ENCODE results near the gene PKD1. TPM values are rescaled to one million over a fixed set of nuclear protein-coding genes. Genes with fewer than 3 reads are reported as not detected.

The PKD1 gene
- total and polyA plus RNA-seq, 7 experiments from 2014 or later: 4.9 to 153 (median 97.6) TPM

- intact Hi-C loops (cut with micrococcal nuclease): loop anchor here (1.0 to 5.0 kb wide), 11 partner anchors 24 to 220 kb away; partner anchors contain the start of genes ZNF598 (in 2 of the 2), E4F1 (in 1 of the 2), FAHD1 (in 1 of the 2) and HAGH (in 1 of the 2)
- ChIA-PET POLR2A (interaction anchor here (0.7 to 3.4 kb wide), 5 partner anchors 13 to 108 kb away, joined by 3 to 25 read pairs (median 4); partner anchors contain the start of genes NHERF2, RPS2 and TRAF7), CTCF (interaction anchor here (0.7 to 1.6 kb wide), 6 partner anchors 7 to 1240 kb away, joined by 3 to 6 read pairs (median 3); partner anchors contain the start of gene HAGH)
- Histone ChIP-seq H3K9me3 (ENCODE audit: control insufficient read depth in 2 of 3, low read length in 3 of 3) (no peaks in the 10 kb centered on the region), H3K27ac (ENCODE audit: low read depth, low read length) (peak overlapping the region; percentile 82), H3K27me3 (ENCODE audit: control insufficient read depth in 2 of 2, insufficient read depth in 2 of 2, low read length in 2 of 2) (no peaks in the 10 kb centered on the region), H3K4me1 (ENCODE audit: control insufficient read depth in 2 of 2, insufficient read depth in 2 of 2, low read length in 2 of 2) (peaks cover 6 to 12% of the 10 kb centered on the region in 2 donors), H3K36me3 (ENCODE audit: control insufficient read depth in 2 of 3, insufficient read depth in 3 of 3, low read length in 3 of 3) (peaks cover 0 to 22% (median 3%) of the 10 kb centered on the region in 3 experiments), H3K4me3 (ENCODE audit: low read length) (peak overlapping the region; percentile 72)
- ATAC-seq (no peak), DNase-seq (no peak)
- peak overlapping the region; percentile 82 to 97 (median 93) for H3K4me3 Mint-ChIP-seq
- no peaks in the 10 kb centered on the region for H3K27me3 Mint-ChIP-seq
- H3K4me1 Mint-ChIP-seq: peaks cover 14 to 23% (median 19%) of the 10 kb centered on the region in 7 donors
- H3K9me3 Mint-ChIP-seq: no peaks in the 10 kb centered on the region
- peaks cover 0 to 5% (median 0%) of the 10 kb centered on the region in 5 donors for H3K36me3 Mint-ChIP-seq
- H3K27ac Mint-ChIP-seq: peak overlapping the region in 5 of 9 donors; percentile 12 to 80 (median 57)
Measured at GRCh38 chr16:2046893-2047329, 88.8 kb downstream of the PKD1 start.

GRCh38 chr16:2045965-2046892 is 89.5 kb downstream of the PKD1 start:
- Mint-ChIP-seq H3K27ac (no peak overlapping the region), H3K4me1 (peaks cover 14 to 21% (median 17%) of the 10 kb centered on the region in 7 donors), H3K4me3 (peak overlapping the region; percentile 82 to 97 (median 93)), H3K27me3 (no peaks in the 10 kb centered on the region), H3K9me3 (no peaks in the 10 kb centered on the region), H3K36me3 (peaks cover 0 to 1% (median 0%) of the 10 kb centered on the region in 5 donors)
- DNase-seq: no peak
- no peaks in the 10 kb centered on the region for H3K27me3 ChIP-seq (ENCODE audit: control insufficient read depth in 2 of 2, insufficient read depth in 2 of 2, low read length in 2 of 2)
- intact Hi-C loops (cut with micrococcal nuclease): loop anchor here (2.0 to 5.0 kb wide), 4 partner anchors 39 to 221 kb away; partner anchors contain the start of genes FAHD1 (in 1 of the 2), HAGH (in 1 of the 2), RAB26 (in 1 of the 2) and RNPS1 (in 1 of the 2)
- H3K4me1 ChIP-seq (ENCODE audit: control insufficient read depth in 2 of 2, insufficient read depth in 2 of 2, low read length in 2 of 2): peaks cover 6 to 12% of the 10 kb centered on the region in 2 donors
- no peak for ATAC-seq
- H3K4me3 ChIP-seq (ENCODE audit: low read length): no peak overlapping the region
- H3K36me3 ChIP-seq (ENCODE audit: control insufficient read depth in 2 of 3, insufficient read depth in 3 of 3, low read length in 3 of 3): peaks cover 0 to 16% (median 3%) of the 10 kb centered on the region in 3 experiments
- ChIA-PET POLR2A (interaction anchor here (0.7 to 3.4 kb wide), 4 partner anchors 14 to 109 kb away, joined by 3 to 25 read pairs (median 4); partner anchors contain the start of genes RPS2 and TRAF7), CTCF (interaction anchor here (0.8 to 1.6 kb wide), 3 partner anchors 19 to 1239 kb away, joined by 3 read pairs; partner anchors contain the start of gene HAGH)
- H3K27ac ChIP-seq (ENCODE audit: low read depth, low read length): no peak overlapping the region
- H3K9me3 ChIP-seq (ENCODE audit: control insufficient read depth in 2 of 3, low read length in 3 of 3): no peaks in the 10 kb centered on the region

DNA sequence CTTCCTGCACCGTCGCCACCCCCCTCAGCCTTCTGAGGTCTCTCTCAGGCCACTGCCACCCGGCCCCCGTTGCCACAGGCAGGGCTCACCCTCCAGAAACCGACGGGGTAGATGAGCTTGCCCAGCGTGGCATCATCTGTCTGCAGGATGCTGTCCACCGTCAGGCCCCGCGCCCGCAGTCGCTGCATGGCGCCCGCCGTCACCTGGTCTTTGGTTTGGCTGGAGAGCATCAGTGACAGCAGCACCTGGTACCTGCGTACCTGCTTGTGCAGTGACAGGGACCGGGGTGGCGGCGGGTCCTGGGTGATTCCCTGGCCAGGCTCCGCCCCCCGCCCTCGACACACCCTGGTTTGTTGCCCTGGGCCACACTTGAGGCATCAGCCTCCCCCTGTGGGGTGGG is 91.2 kb downstream of the PKD1 start:
- Mint-ChIP-seq H3K36me3 (no peaks in the 10 kb centered on the region), H3K9me3 (no peaks in the 10 kb centered on the region), H3K27ac (no peak overlapping the region), H3K4me1 (peaks cover 14 to 21% (median 17%) of the 10 kb centered on the region in 7 donors), H3K27me3 (no peaks in the 10 kb centered on the region), H3K4me3 (no peak overlapping the region)
- no peaks in the 10 kb centered on the region for H3K9me3 ChIP-seq (ENCODE audit: control insufficient read depth in 2 of 3, low read length in 3 of 3)
- H3K4me3 ChIP-seq (ENCODE audit: low read length): no peak overlapping the region
- ATAC-seq: no peak
- DNase-seq: no peak
- peaks cover 6 to 12% of the 10 kb centered on the region in 2 donors for H3K4me1 ChIP-seq (ENCODE audit: control insufficient read depth in 2 of 2, insufficient read depth in 2 of 2, low read length in 2 of 2)
- H3K36me3 ChIP-seq (ENCODE audit: control insufficient read depth in 2 of 3, insufficient read depth in 3 of 3, low read length in 3 of 3): peaks cover 0 to 8% (median 0%) of the 10 kb centered on the region in 3 experiments
- CTCF ChIA-PET: no interaction called here
- intact Hi-C loops (cut with micrococcal nuclease): no loop called here
- no peaks in the 10 kb centered on the region for H3K27me3 ChIP-seq (ENCODE audit: control insufficient read depth in 2 of 2, insufficient read depth in 2 of 2, low read length in 2 of 2)
- no peak overlapping the region for H3K27ac ChIP-seq (ENCODE audit: low read depth, low read length)
- POLR2A ChIA-PET: no interaction called here

DNA sequence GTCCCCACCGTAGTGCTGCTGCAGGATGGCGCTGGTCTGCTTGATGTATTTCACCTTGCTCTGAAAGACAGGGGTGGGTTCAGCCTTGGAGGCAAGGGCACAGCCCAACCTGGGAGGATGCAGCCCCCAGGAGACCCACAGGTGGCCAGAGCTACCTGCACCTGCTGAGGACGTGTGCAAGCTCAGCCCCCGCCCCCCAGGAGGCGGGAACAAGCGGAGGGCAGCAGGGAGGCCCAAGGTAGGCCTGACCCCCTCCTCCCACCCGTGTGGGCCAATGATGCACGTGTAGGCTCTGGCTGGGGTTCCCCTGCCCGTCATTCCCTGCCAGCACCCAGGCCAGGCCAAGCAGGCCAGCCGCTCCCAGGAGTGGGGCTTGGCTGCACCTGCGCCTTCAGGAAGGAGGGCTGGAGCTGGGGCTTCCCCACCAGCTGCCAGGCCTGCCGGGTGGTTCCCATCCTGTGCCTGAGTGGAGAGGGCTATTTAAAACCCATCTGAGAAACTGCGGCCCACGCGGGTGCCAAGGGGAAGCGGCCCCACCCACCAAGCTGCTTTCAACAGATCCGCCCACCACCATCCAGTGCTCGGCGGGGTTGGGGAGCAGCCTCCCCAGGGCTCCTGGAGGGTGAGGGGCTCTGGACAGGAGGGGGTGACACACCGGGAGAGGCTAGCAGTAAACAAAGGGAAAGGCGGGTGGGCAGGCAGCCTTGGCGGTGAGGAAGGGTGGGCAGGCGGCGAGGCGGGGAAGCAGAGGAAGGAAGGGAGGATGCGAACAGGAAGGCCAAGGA is 91.8 kb downstream of the PKD1 start:
- H3K9me3 ChIP-seq (ENCODE audit: control insufficient read depth in 2 of 3, low read length in 3 of 3): no peaks in the 10 kb centered on the region
- H3K9me3 Mint-ChIP-seq: no peaks in the 10 kb centered on the region
- H3K4me3 ChIP-seq (ENCODE audit: low read length): no peak overlapping the region
- H3K27me3 Mint-ChIP-seq: no peaks in the 10 kb centered on the region
- no peak for DNase-seq
- no peaks in the 10 kb centered on the region for H3K27me3 ChIP-seq (ENCODE audit: control insufficient read depth in 2 of 2, insufficient read depth in 2 of 2, low read length in 2 of 2)
- no peak overlapping the region for H3K27ac Mint-ChIP-seq
- no peak overlapping the region for H3K27ac ChIP-seq (ENCODE audit: low read depth, low read length)
- peaks cover 13 to 20% (median 15%) of the 10 kb centered on the region in 7 donors for H3K4me1 Mint-ChIP-seq
- no peak for ATAC-seq
- no peaks in the 10 kb centered on the region for H3K36me3 Mint-ChIP-seq
- no peak overlapping the region for H3K4me3 Mint-ChIP-seq
- intact Hi-C loops (cut with micrococcal nuclease): no loop called here
- H3K4me1 ChIP-seq (ENCODE audit: control insufficient read depth in 2 of 2, insufficient read depth in 2 of 2, low read length in 2 of 2): peaks cover 6 to 12% of the 10 kb centered on the region in 2 donors
- POLR2A ChIA-PET: interaction anchor here (0.6 kb wide), 1 partner anchor 559 kb away, joined by 3 read pairs; no protein-coding TSS in a partner anchor
- peaks cover 0 to 8% (median 0%) of the 10 kb centered on the region in 3 experiments for H3K36me3 ChIP-seq (ENCODE audit: control insufficient read depth in 2 of 3, insufficient read depth in 3 of 3, low read length in 3 of 3)
- CTCF ChIA-PET: no interaction called here

DNA sequence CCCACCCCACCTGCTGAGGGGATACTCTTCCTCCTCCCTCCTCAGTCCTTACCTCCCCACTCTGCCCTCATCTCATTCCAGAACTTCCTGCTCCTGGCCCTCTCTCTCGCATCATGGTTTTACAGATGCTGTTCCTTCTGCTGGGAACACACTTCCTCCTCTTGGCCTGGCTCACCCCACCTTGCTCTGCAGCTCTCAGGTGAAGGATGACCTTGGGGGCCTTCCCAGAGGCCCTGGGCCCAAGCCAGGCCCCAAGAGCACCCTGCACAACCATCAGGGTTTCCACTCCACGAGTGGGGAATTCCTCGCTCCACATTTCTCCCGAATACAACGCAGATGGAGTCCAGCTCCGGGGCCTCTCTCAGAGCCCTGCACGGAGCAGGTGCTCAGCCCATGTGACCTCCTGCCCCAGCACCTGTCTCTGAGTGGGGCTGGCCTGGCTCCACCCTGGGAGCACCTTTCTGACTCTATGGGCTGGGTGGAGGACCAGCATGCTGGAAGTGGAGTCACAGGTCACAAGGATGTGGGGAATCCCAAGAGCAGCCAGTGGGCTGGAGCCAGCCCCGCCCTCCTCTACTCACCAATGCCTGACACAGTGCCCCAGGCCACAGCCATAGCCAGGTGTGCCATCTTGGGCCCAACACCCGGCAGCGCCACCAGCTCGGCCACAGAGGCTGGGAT is 92.6 kb downstream of the PKD1 start:
- H3K27ac Mint-ChIP-seq: no peak overlapping the region
- CTCF ChIA-PET: no interaction called here
- intact Hi-C loops (cut with micrococcal nuclease): no loop called here

More for the DNA sequence above, 92.6 kb downstream of the PKD1 start:
- Mint-ChIP-seq H3K4me3 (no peak overlapping the region), H3K36me3 (no peaks in the 10 kb centered on the region), H3K9me3 (no peaks in the 10 kb centered on the region), H3K4me1 (peaks cover 6 to 12% (median 8%) of the 10 kb centered on the region in 7 donors), H3K27me3 (no peaks in the 10 kb centered on the region)
- Histone ChIP-seq H3K9me3 (ENCODE audit: control insufficient read depth in 2 of 3, low read length in 3 of 3) (no peaks in the 10 kb centered on the region), H3K27ac (ENCODE audit: low read depth, low read length) (no peak overlapping the region), H3K36me3 (ENCODE audit: control insufficient read depth in 2 of 3, insufficient read depth in 3 of 3, low read length in 3 of 3) (peaks cover 0 to 8% (median 0%) of the 10 kb centered on the region in 3 experiments), H3K27me3 (ENCODE audit: control insufficient read depth in 2 of 2, insufficient read depth in 2 of 2, low read length in 2 of 2) (no peaks in the 10 kb centered on the region), H3K4me1 (ENCODE audit: control insufficient read depth in 2 of 2, insufficient read depth in 2 of 2, low read length in 2 of 2) (peaks cover 0 to 5% of the 10 kb centered on the region in 2 donors), H3K4me3 (ENCODE audit: low read length) (no peak overlapping the region)
- POLR2A ChIA-PET: interaction anchor here (0.6 kb wide), 1 partner anchor 559 kb away, joined by 3 read pairs; no protein-coding TSS in a partner anchor
- ATAC-seq (no peak), DNase-seq (no peak)
